Astrocyte (in vitro differentiated cells and primary cell): Measurements from ENCODE around the gene ALDH16A1.

Experiments
- EZH2 ChIP-seq: IDR thresholded peaks from 2 replicates; pipeline ENCODE4 v1.6.1; 2012; ENCODE audit warnings: mild to moderate bottlenecking, low read length, inconsistent platforms; ENCODE audit not compliant: insufficient read depth
- TF ChIP-seq, protein P1 (sequence below): IDR thresholded peaks from 2 replicates; pipeline ENCODE4 v1.5.1; 2011; ENCODE audit warnings: low read depth, mild to moderate bottlenecking, inconsistent platforms, low read length, moderate library complexity; ENCODE audit not compliant: insufficient read depth

DNA sequence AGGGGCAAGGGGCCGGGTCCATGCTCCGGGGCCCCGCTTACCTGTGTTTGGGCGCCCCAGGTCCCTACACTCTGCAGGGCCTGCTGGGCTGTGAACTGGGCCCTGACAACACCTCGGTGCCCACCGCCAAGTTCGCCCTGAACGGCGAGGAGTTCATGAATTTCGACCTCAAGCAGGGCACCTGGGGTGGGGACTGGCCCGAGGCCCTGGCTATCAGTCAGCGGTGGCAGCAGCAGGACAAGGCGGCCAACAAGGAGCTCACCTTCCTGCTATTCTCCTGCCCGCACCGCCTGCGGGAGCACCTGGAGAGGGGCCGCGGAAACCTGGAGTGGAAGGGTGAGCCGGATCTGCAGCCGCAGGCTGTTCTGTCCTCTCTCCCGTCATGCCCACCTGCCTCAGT is 61.1 kb downstream of the ALDH16A1 start:
- TF ChIP-seq, protein P1, sequence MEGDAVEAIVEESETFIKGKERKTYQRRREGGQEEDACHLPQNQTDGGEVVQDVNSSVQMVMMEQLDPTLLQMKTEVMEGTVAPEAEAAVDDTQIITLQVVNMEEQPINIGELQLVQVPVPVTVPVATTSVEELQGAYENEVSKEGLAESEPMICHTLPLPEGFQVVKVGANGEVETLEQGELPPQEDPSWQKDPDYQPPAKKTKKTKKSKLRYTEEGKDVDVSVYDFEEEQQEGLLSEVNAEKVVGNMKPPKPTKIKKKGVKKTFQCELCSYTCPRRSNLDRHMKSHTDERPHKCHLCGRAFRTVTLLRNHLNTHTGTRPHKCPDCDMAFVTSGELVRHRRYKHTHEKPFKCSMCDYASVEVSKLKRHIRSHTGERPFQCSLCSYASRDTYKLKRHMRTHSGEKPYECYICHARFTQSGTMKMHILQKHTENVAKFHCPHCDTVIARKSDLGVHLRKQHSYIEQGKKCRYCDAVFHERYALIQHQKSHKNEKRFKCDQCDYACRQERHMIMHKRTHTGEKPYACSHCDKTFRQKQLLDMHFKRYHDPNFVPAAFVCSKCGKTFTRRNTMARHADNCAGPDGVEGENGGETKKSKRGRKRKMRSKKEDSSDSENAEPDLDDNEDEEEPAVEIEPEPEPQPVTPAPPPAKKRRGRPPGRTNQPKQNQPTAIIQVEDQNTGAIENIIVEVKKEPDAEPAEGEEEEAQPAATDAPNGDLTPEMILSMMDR: no peak
- TF ChIP-seq EZH2: no peak
